ENCODE results near the gene CTXND1. TPM values are rescaled to one million over a fixed set of nuclear protein-coding genes. Genes with fewer than 3 reads are reported as not detected.

Gene CTXND1
- polyA plus RNA-seq, 1 donor, result 1.4 TPM

- DNase-seq, result no peak
Measured at GRCh38 chr15:80180468-80180867, 71.5 kb downstream of the CTXND1 start.

GRCh38 chr15:80179935-80180334 lies 72.1 kb downstream of the CTXND1 start:
- no peak for DNase-seq

GRCh38 chr15:80179025-80179759 lies 72.8 kb downstream of the CTXND1 start:
- DNase-seq, result no peak

- no peak for DNase-seq
Measured at GRCh38 chr15:80177156-80177555, 74.9 kb downstream of the CTXND1 start.

GRCh38 chr15:80176443-80176842 lies 75.6 kb downstream of the CTXND1 start:
- no peak for DNase-seq

GRCh38 chr15:80175436-80175835 lies 76.6 kb downstream of the CTXND1 start:
- no peak for DNase-seq

GRCh38 chr15:80174017-80174746 lies 77.8 kb downstream of the CTXND1 start:
- DNase-seq, result no peak

- DNase-seq, result peak; percentile 37
Measured at GRCh38 chr15:80173022-80173759, 78.8 kb downstream of the CTXND1 start.

GRCh38 chr15:80172401-80172800 lies 79.6 kb downstream of the CTXND1 start:
- no peak for DNase-seq

- no peak for DNase-seq
Measured at GRCh38 chr15:80171787-80172186, 80.2 kb downstream of the CTXND1 start.

GRCh38 chr15:80170596-80170995 lies 81.4 kb downstream of the CTXND1 start:
- DNase-seq, result no peak

GRCh38 chr15:80169768-80170357 lies 82.2 kb downstream of the CTXND1 start:
- DNase-seq, result no peak

- no peak for DNase-seq
Measured at GRCh38 chr15:80168421-80168820, 83.6 kb downstream of the CTXND1 start.

- no peak for DNase-seq
Measured at GRCh38 chr15:80167936-80168335, 84.1 kb downstream of the CTXND1 start.

- no peak for DNase-seq
Measured at GRCh38 chr15:80163897-80164296, 88.1 kb downstream of the CTXND1 start.

- no peak for DNase-seq
Measured at GRCh38 chr15:80163217-80163616, 88.8 kb downstream of the CTXND1 start.

GRCh38 chr15:80162059-80162554 lies 89.9 kb downstream of the CTXND1 start:
- no peak for DNase-seq

- DNase-seq, result no peak
Measured at GRCh38 chr15:80161468-80162016, 90.5 kb downstream of the CTXND1 start.

- peak; percentile 27 for DNase-seq
Measured at GRCh38 chr15:80160570-80161156, 91.3 kb downstream of the CTXND1 start.

GRCh38 chr15:80159811-80160569 lies 92.0 kb downstream of the CTXND1 start:
- DNase-seq, result no peak

- no peak for DNase-seq
Measured at GRCh38 chr15:80159301-80159700, 92.7 kb downstream of the CTXND1 start.

All from hindlimb muscle (tissue), 1 donor.